ENCODE measurements around the gene EIF2A.
"Not testable (repeated sequence)": the region's sequence is repeated elsewhere in the genome, so short reads cannot be mapped to it uniquely, and the experiment has no call there.

EIF2A gene

GRCh38 chr3:150546226-150547044 lies at the start of gene EIF2A, which contains the start of gene SERP1:
Gene EIF2A (plus strand): TSS chr3:150546787. CDS start chr3:150546803, 16 bp downstream.
Gene SERP1 (minus strand): TSS chr3:150546496. CDS start chr3:150546135, 361 bp downstream.
- TF ChIP-seq POLR2A (IDR thresholded peaks at IDR 0.05; ENCODE audit: low read depth, low read length), result peak; percentile 97
- FAIRE-seq (peak; percentile 100), DNase-seq (ENCODE audit: insufficient read length, low spot score) (peak; percentile 76)

- FAIRE-seq (no peak), DNase-seq (ENCODE audit: insufficient read length, low spot score) (peak; percentile 26)
- TF ChIP-seq POLR2A (IDR thresholded peaks at IDR 0.05; ENCODE audit: low read depth, low read length), result no peak
These were observed 48.6 kb upstream of the EIF2A start for GRCh38 chr3:150497956-150498355.

- FAIRE-seq; DNase-seq (ENCODE audit: insufficient read length, low spot score): not testable (repeated sequence)
These were observed 45.6 kb upstream of the EIF2A start for GRCh38 chr3:150500960-150501359.

DNA sequence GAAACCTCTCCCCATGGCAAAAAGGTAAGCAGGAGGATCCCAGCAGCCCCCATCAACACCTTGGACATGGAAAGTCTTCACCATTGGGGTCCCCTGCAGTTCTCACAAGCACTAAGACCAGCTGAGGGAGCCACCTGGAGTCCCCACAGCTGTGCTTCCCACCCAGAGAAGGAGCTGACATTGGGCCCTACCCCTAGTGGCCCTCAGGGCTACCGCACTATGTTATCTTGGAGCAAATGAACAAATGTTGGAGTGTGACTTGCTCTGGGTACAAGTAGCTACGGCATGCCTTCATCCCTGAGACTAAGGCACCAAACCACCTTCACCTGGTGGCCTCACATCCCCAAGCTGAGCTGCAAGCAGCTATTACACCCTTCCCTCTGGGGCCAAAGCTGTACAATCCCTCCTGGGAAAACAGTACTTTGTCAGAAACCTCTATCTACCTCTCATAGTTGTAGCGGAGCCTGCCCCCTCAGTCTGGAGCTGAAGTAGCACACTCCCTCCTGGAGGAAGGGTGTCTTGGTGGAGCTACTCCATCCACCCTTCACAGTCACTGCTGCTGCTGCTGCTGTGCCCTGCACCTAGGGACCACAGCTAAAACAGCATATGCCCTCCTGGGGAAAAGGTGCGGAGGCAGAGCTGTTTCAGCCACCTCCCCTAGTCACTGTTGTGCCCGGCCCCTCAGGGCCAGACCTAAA lies 43.0 kb upstream of the EIF2A start:
- no peak for TF ChIP-seq POLR2A (IDR thresholded peaks at IDR 0.05; ENCODE audit: low read depth, low read length)
- no peak for FAIRE-seq
- DNase-seq (ENCODE audit: insufficient read length, low spot score), result no peak

DNA sequence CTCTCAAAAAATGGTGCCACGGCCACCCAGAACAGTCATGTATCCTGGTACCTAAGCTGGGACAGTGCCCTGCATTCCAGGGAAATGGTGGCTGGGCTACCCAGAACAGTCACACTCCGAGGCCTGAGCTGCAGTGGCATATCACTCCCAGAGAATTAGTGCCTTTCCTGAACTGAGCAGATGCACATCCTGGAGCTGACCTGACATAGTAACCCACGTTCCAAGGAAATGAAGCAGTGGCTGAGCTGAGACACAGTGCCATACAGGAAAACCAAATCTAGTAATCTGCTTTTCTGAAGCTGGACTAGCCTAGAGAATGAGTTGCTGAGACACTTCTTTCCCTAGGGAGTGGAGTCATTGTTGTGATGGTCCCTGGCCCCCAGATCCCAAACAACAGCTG lies 42.1 kb upstream of the EIF2A start:
- no peak for FAIRE-seq
- TF ChIP-seq POLR2A (IDR thresholded peaks at IDR 0.05; ENCODE audit: low read depth, low read length), result no peak
- DNase-seq (ENCODE audit: insufficient read length, low spot score), result no peak

GRCh38 chr3:150508401-150508800 lies 38.2 kb upstream of the EIF2A start:
- FAIRE-seq (no peak), DNase-seq (ENCODE audit: insufficient read length, low spot score) (no peak)
- TF ChIP-seq POLR2A (IDR thresholded peaks at IDR 0.05; ENCODE audit: low read depth, low read length), result no peak

DNA sequence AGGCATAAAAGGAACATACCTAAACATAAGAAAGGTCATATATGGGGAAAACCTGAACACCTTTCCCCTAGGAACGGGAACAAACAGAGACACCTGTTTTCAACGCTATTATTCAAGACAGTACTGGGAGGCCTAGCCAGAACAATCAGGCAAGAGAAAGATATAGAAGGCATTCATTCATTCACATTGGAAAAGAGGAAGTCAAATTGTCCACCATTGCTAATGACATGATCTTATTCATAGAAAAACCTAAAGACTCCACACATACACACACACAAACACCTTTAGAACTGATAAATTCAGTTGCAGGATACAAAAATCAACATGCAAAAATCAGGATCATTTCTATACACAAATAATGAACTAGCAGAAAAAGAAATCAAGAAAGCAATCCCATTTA lies 36.8 kb upstream of the EIF2A start:
- no peak for FAIRE-seq
- no peak for TF ChIP-seq POLR2A (IDR thresholded peaks at IDR 0.05; ENCODE audit: low read depth, low read length)
- DNase-seq (ENCODE audit: insufficient read length, low spot score), result no peak

DNA sequence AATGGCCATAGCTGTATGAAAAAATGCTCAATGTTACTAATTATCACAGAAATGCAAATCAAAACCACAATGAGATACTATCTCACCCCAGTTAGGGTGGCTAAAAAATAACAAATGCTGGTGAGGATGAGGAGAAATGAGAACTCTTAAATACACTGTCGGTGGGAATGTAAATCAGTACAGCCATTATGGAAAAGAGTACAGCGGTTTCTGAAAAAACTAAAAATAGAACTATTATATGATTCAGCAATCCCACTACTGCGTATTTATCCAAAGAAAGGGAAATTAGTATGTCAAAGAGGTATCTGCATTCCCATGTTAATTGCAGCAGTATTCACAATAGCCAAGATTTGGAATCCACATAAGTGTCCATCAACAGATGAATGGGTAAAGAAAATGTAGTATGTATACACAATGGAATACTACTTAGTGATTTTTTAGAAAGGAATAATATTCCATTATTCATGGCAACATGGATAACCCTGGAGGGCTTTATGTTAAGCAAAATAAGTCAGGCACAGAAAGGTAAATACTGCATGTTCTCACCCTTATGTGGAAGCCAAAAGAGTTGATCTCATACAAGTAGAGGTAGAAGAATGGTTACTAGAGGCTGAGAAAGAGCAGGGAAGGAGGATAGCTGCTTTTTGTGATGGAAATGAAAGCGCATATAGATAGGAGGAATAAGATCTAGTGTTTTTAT lies 35.3 kb upstream of the EIF2A start:
- TF ChIP-seq POLR2A (IDR thresholded peaks at IDR 0.05; ENCODE audit: low read depth, low read length), result no peak
- FAIRE-seq (no peak), DNase-seq (ENCODE audit: insufficient read length, low spot score) (no peak)

GRCh38 chr3:150515210-150515609 lies 31.4 kb upstream of the EIF2A start:
- DNase-seq (ENCODE audit: insufficient read length, low spot score) (no peak), FAIRE-seq (no peak)

GRCh38 chr3:150519026-150519425 lies 27.6 kb upstream of the EIF2A start:
- no peak for TF ChIP-seq POLR2A (IDR thresholded peaks at IDR 0.05; ENCODE audit: low read depth, low read length)
- DNase-seq (ENCODE audit: insufficient read length, low spot score) (no peak), FAIRE-seq (no peak)

More at GRCh38 chr3:150515210-150515609, 31.4 kb upstream of the EIF2A start:
- no peak for TF ChIP-seq POLR2A (IDR thresholded peaks at IDR 0.05; ENCODE audit: low read depth, low read length)

DNA sequence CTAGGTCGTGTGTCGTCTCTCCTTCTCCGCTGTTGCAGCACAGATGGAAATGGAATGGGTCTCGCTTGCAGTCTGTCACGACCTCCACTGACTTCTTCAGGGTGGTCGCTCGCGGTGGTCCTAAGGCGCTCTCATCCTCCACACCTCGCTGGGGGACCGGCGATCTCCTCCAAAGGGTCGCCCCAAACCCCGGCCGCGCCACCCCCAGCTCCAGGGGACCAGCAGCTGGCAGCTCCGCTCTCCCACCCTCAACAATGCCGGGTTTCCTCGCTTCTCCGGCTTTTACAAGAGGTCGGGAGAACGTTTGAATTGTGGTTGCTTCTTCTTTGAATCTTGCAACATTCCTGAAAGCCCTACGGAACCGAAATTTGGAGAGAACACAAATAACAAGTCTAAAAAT lies 26.2 kb upstream of the EIF2A start:
- FAIRE-seq (no peak), DNase-seq (ENCODE audit: insufficient read length, low spot score) (no peak)
- no peak for TF ChIP-seq POLR2A (IDR thresholded peaks at IDR 0.05; ENCODE audit: low read depth, low read length)

- no peak for DNase-seq (ENCODE audit: insufficient read length, low spot score)
- FAIRE-seq, result peak; percentile 36
- TF ChIP-seq POLR2A (IDR thresholded peaks at IDR 0.05; ENCODE audit: low read depth, low read length), result no peak
These were observed 25.1 kb upstream of the EIF2A start for GRCh38 chr3:150521463-150521862.

- FAIRE-seq, result peak; percentile 23
- no peak for TF ChIP-seq POLR2A (IDR thresholded peaks at IDR 0.05; ENCODE audit: low read depth, low read length)
- DNase-seq (ENCODE audit: insufficient read length, low spot score), result no peak
These were observed 23.0 kb upstream of the EIF2A start for GRCh38 chr3:150523538-150523937.
